Ascending aorta (tissue), 2 donors: ENCODE data around the gene PEX26. TPM values are rescaled to one million over a fixed set of nuclear protein-coding genes. Genes with fewer than 3 reads are reported as not detected.
"Not testable (repeated sequence)": the region's sequence is repeated elsewhere in the genome, so short reads cannot be mapped to it uniquely, and the experiment has no call there.

Source experiments
- DNase-seq, 2 donors: peaks; one replicate each; pipeline ENCODE4 v3.0.0-alpha.2; 2019; ENCODE audit warnings: low spot score in 2 of 2
- H3K27ac ChIP-seq, 2 donors: fragments of 200-600 bp; sonication (generic); one replicate each; pipeline ENCODE4 v1.5.1; 2016 to 2017; ENCODE audit warnings: mild to moderate bottlenecking in 1 of 2
- H3K27me3 ChIP-seq: fragments of 200-600 bp; sonication (generic); one replicate; pipeline ENCODE4 v1.5.1; 2017
- H3K36me3 ChIP-seq, 2 donors: fragments of 200-600 bp; sonication (generic); one replicate each; pipeline ENCODE4 v1.5.1; 2016
- H3K4me1 ChIP-seq, 2 donors: fragments of 200-600 bp; sonication (generic); one replicate each; pipeline ENCODE4 v1.5.1; 2016 to 2017; ENCODE audit warnings: mild to moderate bottlenecking in 1 of 2
- H3K4me3 ChIP-seq, 2 donors: fragments of 200-600 bp; sonication (generic); one replicate each; pipeline ENCODE4 v1.5.1; 2016 to 2017; ENCODE audit warnings: mild to moderate bottlenecking in 1 of 2
- H3K9me3 ChIP-seq, 2 donors: fragments of 200-600 bp; sonication (generic); one replicate each; pipeline ENCODE4 v1.5.1; 2016
- intact Hi-C: fragments of 100-400 bp; cut with DNase I; formaldehyde crosslinking; loops from one replicate; pipeline ENCODE4 v1.15.1; 2023
- total RNA-seq: library from RNA; depleted of rRNA; stranded (reverse); fragments of >200 nt; gene quantifications from one replicate; pipeline ENCODE4 v1.1.0, GENCODE V29; 2016
- TF ChIP-seq, protein P1 (sequence below), 3 experiments: fragments of 200-600 bp in 2 of 3; fragments of 450-650 bp in 1 of 3; sonication (generic) in 2 of 3; IDR thresholded peaks; one replicate each; pipeline ENCODE4 v1.5.1; 2016 to 2019; ENCODE audit warnings: antibody characterized with exemption in 3 of 3, mild to moderate bottlenecking in 1 of 3, moderate library complexity in 1 of 3

The PEX26 gene
- total RNA-seq, 1 donor from 2014 or later, result 38.1 TPM

DNA sequence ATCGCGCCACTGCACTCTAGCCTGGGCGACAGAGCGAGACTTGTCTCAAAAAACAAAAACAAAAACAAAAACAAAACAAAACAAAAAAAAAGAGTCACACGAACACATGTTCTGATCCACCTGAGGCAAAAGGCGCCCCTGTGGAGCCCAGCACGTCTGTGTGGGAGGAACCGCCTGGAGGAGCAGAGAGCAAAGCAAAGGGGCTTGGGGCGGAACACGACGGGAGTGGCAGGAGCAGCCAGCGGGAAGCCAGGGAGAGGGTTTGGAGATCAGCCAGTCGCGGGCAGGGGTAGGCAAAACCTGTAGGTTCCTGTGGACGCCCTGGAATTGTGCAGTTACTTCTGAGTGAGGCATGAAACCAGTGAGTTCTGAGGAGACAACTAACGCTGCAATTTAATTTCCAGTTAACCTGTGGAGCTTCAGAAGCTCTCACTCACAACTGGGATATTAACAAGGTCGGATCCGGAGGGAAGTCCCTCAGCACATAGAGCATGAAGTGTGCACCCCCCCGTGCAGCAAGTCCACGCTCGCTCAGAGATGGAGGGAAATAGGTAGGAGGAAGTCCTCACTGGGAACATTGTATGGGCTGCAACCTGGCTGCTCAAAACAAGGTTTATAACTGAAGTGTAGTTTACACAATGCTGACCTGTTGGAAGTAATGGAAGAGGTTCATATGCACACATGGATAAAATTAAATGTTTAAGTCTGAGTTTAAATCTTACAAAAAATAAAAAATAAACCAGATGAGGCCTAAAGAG, 59.0 kb downstream of the PEX26 start:
- Histone ChIP-seq H3K27ac (no peak overlapping the region), H3K36me3 (no peaks in the 10 kb centered on the region), H3K4me1 (no peaks in the 10 kb centered on the region), H3K4me3 (no peak overlapping the region), H3K27me3 (no peaks in the 10 kb centered on the region), H3K9me3 (no peaks in the 10 kb centered on the region)
- no peak for DNase-seq
- TF ChIP-seq, protein P1, sequence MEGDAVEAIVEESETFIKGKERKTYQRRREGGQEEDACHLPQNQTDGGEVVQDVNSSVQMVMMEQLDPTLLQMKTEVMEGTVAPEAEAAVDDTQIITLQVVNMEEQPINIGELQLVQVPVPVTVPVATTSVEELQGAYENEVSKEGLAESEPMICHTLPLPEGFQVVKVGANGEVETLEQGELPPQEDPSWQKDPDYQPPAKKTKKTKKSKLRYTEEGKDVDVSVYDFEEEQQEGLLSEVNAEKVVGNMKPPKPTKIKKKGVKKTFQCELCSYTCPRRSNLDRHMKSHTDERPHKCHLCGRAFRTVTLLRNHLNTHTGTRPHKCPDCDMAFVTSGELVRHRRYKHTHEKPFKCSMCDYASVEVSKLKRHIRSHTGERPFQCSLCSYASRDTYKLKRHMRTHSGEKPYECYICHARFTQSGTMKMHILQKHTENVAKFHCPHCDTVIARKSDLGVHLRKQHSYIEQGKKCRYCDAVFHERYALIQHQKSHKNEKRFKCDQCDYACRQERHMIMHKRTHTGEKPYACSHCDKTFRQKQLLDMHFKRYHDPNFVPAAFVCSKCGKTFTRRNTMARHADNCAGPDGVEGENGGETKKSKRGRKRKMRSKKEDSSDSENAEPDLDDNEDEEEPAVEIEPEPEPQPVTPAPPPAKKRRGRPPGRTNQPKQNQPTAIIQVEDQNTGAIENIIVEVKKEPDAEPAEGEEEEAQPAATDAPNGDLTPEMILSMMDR (IDR thresholded peaks at IDR 0.05), result no peak
- intact Hi-C loops, result no loop called here

DNA sequence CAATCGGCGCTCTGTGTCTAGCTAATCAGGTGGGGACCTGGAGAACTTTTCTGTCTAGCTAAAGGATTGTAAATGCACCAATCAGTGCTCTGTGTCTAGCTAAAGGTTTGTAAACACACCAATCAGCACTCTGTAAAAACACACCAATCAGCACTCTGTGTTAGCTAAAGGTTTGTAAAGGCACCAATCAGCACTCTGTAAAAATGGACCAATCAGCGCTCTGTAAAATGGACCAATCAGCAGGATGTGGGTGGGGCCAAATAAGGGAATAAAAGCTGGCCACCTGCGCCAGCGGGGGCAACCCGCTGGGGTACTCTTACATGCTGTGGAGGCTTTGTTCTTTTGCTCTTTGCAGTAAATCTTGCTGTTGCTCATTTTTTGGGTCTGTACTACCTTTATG, 63.2 kb downstream of the PEX26 start:
- intact Hi-C loops, H3K4me3 ChIP-seq, H3K27me3 ChIP-seq, H3K27ac ChIP-seq, H3K9me3 ChIP-seq, DNase-seq, H3K4me1 ChIP-seq, H3K36me3 ChIP-seq: not testable (repeated sequence)

DNA sequence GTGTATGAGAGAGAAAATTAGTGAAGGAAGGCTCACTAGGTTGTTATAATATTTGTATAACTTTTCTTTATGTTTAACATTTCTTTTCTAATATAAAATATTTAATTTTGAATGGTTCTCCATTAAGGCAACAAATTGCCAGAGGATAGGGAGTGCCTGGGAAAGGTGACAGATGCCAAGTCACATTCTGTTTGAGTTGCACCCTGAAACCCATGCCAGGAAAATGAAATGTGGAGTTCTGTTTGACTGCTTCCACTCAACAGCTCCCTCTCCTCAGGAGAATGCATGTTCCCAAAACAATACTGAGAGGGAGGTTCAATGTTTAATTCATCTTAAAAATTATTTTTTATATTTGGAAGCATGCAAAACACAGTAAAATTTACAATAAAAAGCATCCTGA, 66.3 kb downstream of the PEX26 start:
- no peaks in the 10 kb centered on the region for H3K4me1 ChIP-seq
- no peak overlapping the region for H3K4me3 ChIP-seq
- DNase-seq, result no peak
- TF ChIP-seq, protein P1 (IDR thresholded peaks at IDR 0.05), result no peak
- intact Hi-C loops, result no loop called here
- H3K27ac ChIP-seq, result no peak overlapping the region
- no peaks in the 10 kb centered on the region for H3K9me3 ChIP-seq
- no peaks in the 10 kb centered on the region for H3K27me3 ChIP-seq
- H3K36me3 ChIP-seq, result no peaks in the 10 kb centered on the region

DNA sequence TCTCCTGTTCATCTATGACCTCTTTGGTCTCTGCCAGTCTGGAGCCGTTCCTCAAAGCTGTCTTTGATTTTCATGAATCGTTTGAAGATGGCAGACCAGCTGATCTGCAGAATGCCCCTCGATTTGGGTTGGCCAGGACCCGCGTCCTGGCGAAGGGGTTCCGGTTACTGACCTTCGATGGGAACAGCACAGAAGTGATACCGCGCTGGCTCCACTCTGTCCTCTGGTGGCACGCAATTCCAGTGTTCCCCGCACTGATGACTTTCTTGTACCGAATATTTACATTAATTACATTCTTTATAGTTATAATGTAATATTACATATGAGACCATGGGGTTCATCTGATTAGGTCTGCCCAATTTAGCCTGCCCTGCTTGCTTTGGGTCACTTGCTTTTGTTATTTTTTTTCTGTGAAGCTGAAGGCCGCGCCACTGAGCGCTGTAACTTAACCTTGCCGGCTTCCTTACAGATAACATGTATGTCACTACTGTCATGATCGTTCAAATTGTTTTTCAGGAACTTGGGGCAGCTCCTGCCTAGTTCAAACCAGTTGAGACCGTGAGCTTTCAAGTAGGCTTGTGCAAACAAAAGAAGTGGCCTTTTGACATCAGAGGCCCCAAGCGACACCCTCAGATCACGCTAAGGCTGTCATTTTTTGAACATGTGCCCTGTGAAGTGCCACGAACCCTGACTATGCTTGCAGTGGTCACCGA, 68.0 kb downstream of the PEX26 start:
- no peak for DNase-seq

DNA sequence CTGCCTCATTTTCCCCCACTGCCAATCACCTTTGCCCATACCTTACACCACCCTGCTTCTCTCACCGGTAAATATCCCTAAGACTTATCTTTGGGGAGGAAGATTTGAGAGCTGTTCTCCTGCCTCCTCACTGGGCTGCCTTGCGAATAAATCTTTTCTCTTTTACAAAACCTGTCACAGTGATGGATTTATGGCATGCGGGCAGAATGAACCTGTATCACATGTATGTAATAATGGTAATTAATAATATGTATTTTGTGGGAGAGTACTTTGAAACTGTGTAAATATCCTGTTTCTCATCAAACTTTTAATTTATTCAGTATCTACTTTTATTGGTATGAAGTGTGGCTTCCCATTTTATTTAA, 68.6 kb downstream of the PEX26 start:
- no peaks in the 10 kb centered on the region for H3K27me3 ChIP-seq
- peaks cover 0 to 2% of the 10 kb centered on the region in 2 donors for H3K4me1 ChIP-seq
- H3K27ac ChIP-seq, result no peak overlapping the region
- DNase-seq, result no peak
- TF ChIP-seq, protein P1 (IDR thresholded peaks at IDR 0.05), result no peak
- H3K36me3 ChIP-seq, result no peaks in the 10 kb centered on the region
- intact Hi-C loops, result no loop called here
- H3K9me3 ChIP-seq, result no peaks in the 10 kb centered on the region
- no peak overlapping the region for H3K4me3 ChIP-seq

More for the DNA sequence above, 68.0 kb downstream of the PEX26 start:
- TF ChIP-seq, protein P1 (IDR thresholded peaks at IDR 0.05), result no peak
- Histone ChIP-seq H3K4me3 (no peak overlapping the region), H3K27ac (no peak overlapping the region), H3K9me3 (no peaks in the 10 kb centered on the region), H3K4me1 (peaks cover 0 to 2% of the 10 kb centered on the region in 2 donors), H3K36me3 (no peaks in the 10 kb centered on the region), H3K27me3 (no peaks in the 10 kb centered on the region)
- intact Hi-C loops, result no loop called here

DNA sequence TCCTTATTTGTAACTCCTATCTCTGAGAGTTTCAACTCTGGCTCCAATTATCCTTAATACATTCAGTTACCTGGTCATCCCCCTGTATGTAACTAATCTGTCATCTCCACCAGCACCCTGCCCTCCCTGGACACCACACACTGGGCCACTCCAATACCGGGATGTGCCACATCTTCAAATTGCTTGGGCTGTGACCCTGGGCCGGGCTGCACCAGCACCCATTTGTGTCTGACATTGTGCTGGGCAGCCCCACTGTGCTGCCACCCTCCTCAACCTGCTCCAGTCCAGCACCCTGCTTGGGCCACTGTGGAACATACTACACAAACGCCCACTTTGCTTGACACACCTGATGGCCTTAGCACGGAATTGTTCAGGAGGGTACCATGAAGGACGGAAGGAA, 70.0 kb downstream of the PEX26 start:
- H3K4me3 ChIP-seq, result no peak overlapping the region
- H3K27me3 ChIP-seq, result no peaks in the 10 kb centered on the region
- peaks cover 0 to 2% of the 10 kb centered on the region in 2 donors for H3K4me1 ChIP-seq
- H3K36me3 ChIP-seq, result no peaks in the 10 kb centered on the region
- TF ChIP-seq, protein P1 (IDR thresholded peaks at IDR 0.05), result no peak
- no peaks in the 10 kb centered on the region for H3K9me3 ChIP-seq
- intact Hi-C loops, result no loop called here
- DNase-seq, result no peak
- H3K27ac ChIP-seq, result no peak overlapping the region
